ENCODE results near the gene GRID1.

GRID1 gene

GRCh38 chr10:85557706-85558105 lies 808.9 kb downstream of the GRID1 start:
- Histone ChIP-seq H3K9me3 (ENCODE audit: control insufficient read depth, insufficient read depth, low read depth, low read length) (no peaks in the 10 kb centered on the region), H3K4me1 (ENCODE audit: control insufficient read depth, insufficient read depth, low read length) (no peaks in the 10 kb centered on the region), H3K36me3 (ENCODE audit: control insufficient read depth in 2 of 2, insufficient read depth in 1 of 2, low read length in 2 of 2) (no peaks in the 10 kb centered on the region), H3K27ac (ENCODE audit: extremely low read depth, low read depth, low read length) (no peak overlapping the region), H3K4me3 (ENCODE audit: low read depth, low read length) (no peak overlapping the region)
- ChIA-PET CTCF (interaction anchor here (0.6 kb wide), 1 partner anchor 820 kb away, joined by 5 read pairs; no protein-coding TSS in a partner anchor), POLR2A (no interaction called here)
- TF ChIP-seq ZNF580 (tag by site-specific recombination; IDR thresholded peaks at IDR 0.05) (no peak), ZNF121 (tag by site-specific recombination; IDR thresholded peaks at IDR 0.05) (no peak), PRDM1 (tag by site-specific recombination; IDR thresholded peaks at IDR 0.05) (peak; percentile 90)

GRCh38 chr10:85557077-85557476 lies 809.5 kb downstream of the GRID1 start:
- H3K4me3 ChIP-seq (ENCODE audit: low read depth, low read length) = no peak overlapping the region
- no peaks in the 10 kb centered on the region for H3K36me3 ChIP-seq (ENCODE audit: control insufficient read depth in 2 of 2, insufficient read depth in 1 of 2, low read length in 2 of 2)
- H3K4me1 ChIP-seq (ENCODE audit: control insufficient read depth, insufficient read depth, low read length) = no peaks in the 10 kb centered on the region
- POLR2A ChIA-PET = no interaction called here
- no peaks in the 10 kb centered on the region for H3K9me3 ChIP-seq (ENCODE audit: control insufficient read depth, insufficient read depth, low read depth, low read length)
- CTCF ChIA-PET = interaction anchor here (0.6 to 0.7 kb wide), 2 partner anchors 94 to 820 kb away, joined by 3 to 5 read pairs; no protein-coding TSS in a partner anchor
- TF ChIP-seq SP2 (tag by site-specific recombination; IDR thresholded peaks at IDR 0.05) (no peak), ZFP3 (tag by site-specific recombination; IDR thresholded peaks at IDR 0.05; ENCODE audit: low read depth) (no peak), KLF8 (tag by site-specific recombination; IDR thresholded peaks at IDR 0.05) (no peak), HIC1 (tag by site-specific recombination; IDR thresholded peaks at IDR 0.05) (no peak), ZBTB7A (tag by site-specific recombination; IDR thresholded peaks at IDR 0.05; ENCODE audit: low read depth) (no peak), KLF1 (tag by site-specific recombination; IDR thresholded peaks at IDR 0.05) (no peak), ZNF785 (tag by site-specific recombination; IDR thresholded peaks at IDR 0.05) (no peak), BCL11B (tag by site-specific recombination; IDR thresholded peaks at IDR 0.05; ENCODE audit: low read depth) (no peak), ZBTB49 (tag by site-specific recombination; IDR thresholded peaks at IDR 0.05; ENCODE audit: low read depth) (no peak), ZNF335 (tag by site-specific recombination; conservative IDR thresholded peaks at IDR 0.05) (no peak), ATF2 (tag by site-specific recombination; IDR thresholded peaks at IDR 0.05; ENCODE audit: low read depth) (no peak), ZNF692 (tag by site-specific recombination; IDR thresholded peaks at IDR 0.05) (no peak)
- no peak overlapping the region for H3K27ac ChIP-seq (ENCODE audit: extremely low read depth, low read depth, low read length)
